Activated CD4-positive, alpha-beta T cell treated with anti-CD3 and anti-CD28 coated beads, Interleukin-2, amount 50 U/mL, for 1 hour (primary cell): ENCODE measurements around the gene PIP4K2C.
"Not testable (repeated sequence)": the region's sequence is repeated elsewhere in the genome, so short reads cannot be mapped to it uniquely, and the experiment has no call there.

Source experiments
- DNase-seq: peaks from one replicate; pipeline ENCODE4 v3.0.0-alpha.2; 2020

Gene PIP4K2C

GRCh38 chr12:57623811-57624390, 32.9 kb downstream of the PIP4K2C start:
- DNase-seq = no peak

- no peak for DNase-seq
Measured at GRCh38 chr12:57624441-57625220, 33.6 kb downstream of the PIP4K2C start.

- no peak for DNase-seq
Measured at GRCh38 chr12:57625261-57626032, 34.5 kb downstream of the PIP4K2C start.

GRCh38 chr12:57626111-57626920, 35.3 kb downstream of the PIP4K2C start:
- no peak for DNase-seq

GRCh38 chr12:57626921-57627445, 36.0 kb downstream of the PIP4K2C start:
- no peak for DNase-seq

GRCh38 chr12:57627501-57628279, 36.7 kb downstream of the PIP4K2C start:
- no peak for DNase-seq

- DNase-seq = no peak
Measured at GRCh38 chr12:57628280-57629191, 37.5 kb downstream of the PIP4K2C start.

GRCh38 chr12:57629897-57630471, 39.0 kb downstream of the PIP4K2C start:
- DNase-seq = no peak

GRCh38 chr12:57630891-57631433, 40.0 kb downstream of the PIP4K2C start:
- DNase-seq = no peak

GRCh38 chr12:57631566-57632072, 40.6 kb downstream of the PIP4K2C start:
- no peak for DNase-seq

- DNase-seq = no peak
Measured at GRCh38 chr12:57632073-57632957, 41.3 kb downstream of the PIP4K2C start.

- DNase-seq = peak; percentile 62
Measured at GRCh38 chr12:57632958-57633840, 42.2 kb downstream of the PIP4K2C start, which contains the start of gene B4GALNT1. Gene B4GALNT1, minus strand, starts transcription at chr12:57633201. Its CDS starts 1,069 bp downstream, at chr12:57632132.

GRCh38 chr12:57636731-57637130, 45.7 kb downstream of the PIP4K2C start:
- not testable (repeated sequence) for DNase-seq

- no peak for DNase-seq
Measured at GRCh38 chr12:57637364-57637763, 46.4 kb downstream of the PIP4K2C start.

GRCh38 chr12:57638096-57638495, 47.1 kb downstream of the PIP4K2C start:
- no peak for DNase-seq

- DNase-seq = no peak
Measured at GRCh38 chr12:57640175-57641042, 49.4 kb downstream of the PIP4K2C start.
